Chondrocyte (in vitro differentiated cells): ENCODE results near the gene GALP. TPM values are rescaled to one million over a fixed set of nuclear protein-coding genes. Genes with fewer than 3 reads are reported as not detected.
"Not testable (repeated sequence)": the region's sequence is repeated elsewhere in the genome, so short reads cannot be mapped to it uniquely, and the experiment has no call there.

Source experiments
- DNase-seq: peaks from one replicate; pipeline ENCODE4 v3.0.0; 2021; ENCODE audit warnings: mixed read lengths, low spot score
- H3K27ac Mint-ChIP-seq: one replicate; pipeline ENCODE4 v1.8.0; 2021; ENCODE audit warnings: mild to moderate bottlenecking, moderate library complexity, mixed read lengths; ENCODE audit not compliant: unreplicated experiment
- H3K27me3 Mint-ChIP-seq: 2 replicates; pipeline ENCODE4 v1.8.0; 2021; ENCODE audit warnings: low read depth, mixed read lengths
- H3K36me3 Mint-ChIP-seq: 2 replicates; pipeline ENCODE4 v1.8.0; 2021; ENCODE audit warnings: low read depth, mixed read lengths
- H3K4me1 Mint-ChIP-seq: 2 replicates; pipeline ENCODE4 v1.8.0; 2021; ENCODE audit warnings: low read depth, mild to moderate bottlenecking, mixed read lengths
- H3K4me3 Mint-ChIP-seq: one replicate; pipeline ENCODE4 v1.8.0; 2021; ENCODE audit warnings: mild to moderate bottlenecking, moderate library complexity, mixed read lengths; ENCODE audit not compliant: unreplicated experiment
- H3K9me3 Mint-ChIP-seq: 2 replicates; pipeline ENCODE4 v1.8.0; 2021; ENCODE audit warnings: low read depth, mixed read lengths
- total RNA-seq: library from RNA; stranded (reverse); gene quantifications from 3 replicates; pipeline ENCODE4 v1.2.1, GENCODE V29; 2021
- TF ChIP-seq, protein P1 (sequence below): fragments of 200-600 bp; sonication (generic); IDR thresholded peaks from 2 replicates; pipeline ENCODE4 v1.5.0; 2021; ENCODE audit warnings: antibody characterized with exemption, mild to moderate bottlenecking, moderate library complexity

The GALP gene
- total RNA-seq, 1 donor from 2014 or later: not detected

DNA sequence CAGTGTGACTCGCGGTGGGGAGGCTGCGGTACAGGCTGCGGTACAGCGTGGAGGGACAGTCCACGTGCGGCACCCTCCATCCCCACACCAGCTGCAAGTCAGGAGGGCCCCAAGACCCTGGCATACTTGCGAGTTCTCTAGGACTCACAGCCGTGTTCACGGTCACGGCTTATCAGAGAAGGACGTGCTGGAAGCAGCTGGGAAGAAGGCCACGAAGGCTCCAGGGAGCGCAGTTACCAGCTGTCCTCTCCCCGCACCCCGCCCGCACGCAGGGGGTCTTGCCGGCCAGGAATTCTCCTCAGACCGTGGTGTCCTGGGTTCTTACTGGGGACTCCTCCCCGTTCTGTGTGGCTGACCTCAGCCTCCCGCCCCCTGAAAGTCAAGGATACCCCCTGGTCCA is 28.5 kb upstream of the GALP start:
- no peak overlapping the region for H3K27ac Mint-ChIP-seq
- H3K4me3 Mint-ChIP-seq: no peak overlapping the region
- peaks cover 12% of the 10 kb centered on the region for H3K36me3 Mint-ChIP-seq
- no peaks in the 10 kb centered on the region for H3K9me3 Mint-ChIP-seq
- DNase-seq: no peak
- TF ChIP-seq, protein P1, sequence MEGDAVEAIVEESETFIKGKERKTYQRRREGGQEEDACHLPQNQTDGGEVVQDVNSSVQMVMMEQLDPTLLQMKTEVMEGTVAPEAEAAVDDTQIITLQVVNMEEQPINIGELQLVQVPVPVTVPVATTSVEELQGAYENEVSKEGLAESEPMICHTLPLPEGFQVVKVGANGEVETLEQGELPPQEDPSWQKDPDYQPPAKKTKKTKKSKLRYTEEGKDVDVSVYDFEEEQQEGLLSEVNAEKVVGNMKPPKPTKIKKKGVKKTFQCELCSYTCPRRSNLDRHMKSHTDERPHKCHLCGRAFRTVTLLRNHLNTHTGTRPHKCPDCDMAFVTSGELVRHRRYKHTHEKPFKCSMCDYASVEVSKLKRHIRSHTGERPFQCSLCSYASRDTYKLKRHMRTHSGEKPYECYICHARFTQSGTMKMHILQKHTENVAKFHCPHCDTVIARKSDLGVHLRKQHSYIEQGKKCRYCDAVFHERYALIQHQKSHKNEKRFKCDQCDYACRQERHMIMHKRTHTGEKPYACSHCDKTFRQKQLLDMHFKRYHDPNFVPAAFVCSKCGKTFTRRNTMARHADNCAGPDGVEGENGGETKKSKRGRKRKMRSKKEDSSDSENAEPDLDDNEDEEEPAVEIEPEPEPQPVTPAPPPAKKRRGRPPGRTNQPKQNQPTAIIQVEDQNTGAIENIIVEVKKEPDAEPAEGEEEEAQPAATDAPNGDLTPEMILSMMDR: no peak
- H3K27me3 Mint-ChIP-seq: no peaks in the 10 kb centered on the region
- peaks cover 14% of the 10 kb centered on the region for H3K4me1 Mint-ChIP-seq

GRCh38 chr19:56148096-56148495 is 27.7 kb upstream of the GALP start:
- TF ChIP-seq, protein P1: no peak
- Mint-ChIP-seq H3K4me1 (peaks cover 14% of the 10 kb centered on the region), H3K27ac (no peak overlapping the region), H3K27me3 (no peaks in the 10 kb centered on the region), H3K36me3 (peaks cover 12% of the 10 kb centered on the region), H3K4me3 (no peak overlapping the region), H3K9me3 (no peaks in the 10 kb centered on the region)
- DNase-seq: no peak

GRCh38 chr19:56148955-56149655 is 26.7 kb upstream of the GALP start:
- peaks cover 12% of the 10 kb centered on the region for H3K36me3 Mint-ChIP-seq
- not testable (repeated sequence) for H3K4me1 Mint-ChIP-seq, H3K4me3 Mint-ChIP-seq, DNase-seq, H3K27ac Mint-ChIP-seq, H3K27me3 Mint-ChIP-seq, H3K9me3 Mint-ChIP-seq

DNA sequence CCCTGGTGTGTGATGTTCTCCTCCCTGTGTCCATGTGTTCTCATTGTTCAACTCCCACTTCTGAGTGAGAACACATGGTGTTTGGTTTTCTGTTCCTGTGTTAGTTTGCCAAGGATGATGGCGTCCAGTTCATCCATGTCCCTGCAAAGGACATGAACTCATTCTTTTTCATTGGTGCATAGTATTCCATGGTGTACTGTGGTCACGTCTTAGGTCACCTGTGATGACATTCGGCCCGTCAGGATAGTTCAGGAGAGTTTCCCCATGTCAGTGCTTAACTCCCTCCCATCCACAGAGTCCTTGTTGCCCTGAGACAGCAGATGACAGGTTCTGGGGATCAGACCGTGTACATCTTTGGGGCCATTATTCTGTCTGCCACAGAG is 26.2 kb upstream of the GALP start:
- no peaks in the 10 kb centered on the region for H3K27me3 Mint-ChIP-seq
- H3K4me3 Mint-ChIP-seq: no peak overlapping the region
- no peaks in the 10 kb centered on the region for H3K9me3 Mint-ChIP-seq
- peaks cover 12% of the 10 kb centered on the region for H3K36me3 Mint-ChIP-seq
- H3K4me1 Mint-ChIP-seq: peaks cover 9% of the 10 kb centered on the region
- H3K27ac Mint-ChIP-seq: no peak overlapping the region
- TF ChIP-seq, protein P1: no peak
- no peak for DNase-seq

GRCh38 chr19:56150358-56150757 is 25.4 kb upstream of the GALP start:
- H3K27me3 Mint-ChIP-seq: no peaks in the 10 kb centered on the region
- no peaks in the 10 kb centered on the region for H3K9me3 Mint-ChIP-seq
- H3K27ac Mint-ChIP-seq: peak overlapping the region; percentile 14
- H3K4me1 Mint-ChIP-seq: peaks cover 9% of the 10 kb centered on the region
- TF ChIP-seq, protein P1: no peak
- no peak overlapping the region for H3K4me3 Mint-ChIP-seq
- no peak for DNase-seq
- peaks cover 14% of the 10 kb centered on the region for H3K36me3 Mint-ChIP-seq

- Mint-ChIP-seq H3K36me3 (peaks cover 19% of the 10 kb centered on the region), H3K27ac (no peak overlapping the region), H3K9me3 (no peaks in the 10 kb centered on the region), H3K4me3 (no peak overlapping the region), H3K4me1 (peaks cover 9% of the 10 kb centered on the region), H3K27me3 (no peaks in the 10 kb centered on the region)
- DNase-seq: no peak
- TF ChIP-seq, protein P1: no peak
These were observed 23.2 kb upstream of the GALP start for GRCh38 chr19:56152644-56153043.
